ENCODE measurements around the gene EDDM13.

The EDDM13 gene

DNA sequence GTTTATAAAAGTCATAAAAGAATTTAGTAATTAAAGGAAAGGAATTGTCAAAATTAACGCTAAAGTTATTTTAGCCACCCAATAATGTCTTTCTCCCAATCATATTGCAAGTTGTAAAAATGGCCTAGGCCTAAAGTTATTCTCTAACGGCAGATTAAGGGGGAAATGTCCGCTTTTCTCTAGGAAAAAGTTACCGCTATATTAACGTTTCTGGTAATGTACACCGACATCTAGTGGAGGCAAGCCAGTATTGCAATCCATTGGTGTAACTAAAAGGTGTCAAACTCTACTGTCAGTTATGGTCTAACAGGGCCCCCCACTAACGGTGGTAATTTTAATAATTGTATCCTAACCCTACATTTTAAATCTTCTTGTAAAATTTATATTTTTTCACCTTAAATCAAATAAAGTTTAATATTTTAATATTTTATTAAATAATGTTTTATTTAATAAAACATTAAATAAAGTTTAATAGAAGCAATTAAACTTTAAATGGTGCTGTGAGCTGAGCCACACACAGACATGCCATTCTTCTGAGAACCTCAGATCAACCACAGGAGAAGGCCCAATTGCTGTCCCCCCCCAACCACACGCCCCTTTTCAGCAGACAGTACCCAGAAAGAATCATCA is 78.0 kb downstream of the EDDM13 start:
- H2BK5ac ChIP-seq (ENCODE audit: low read depth, low read length, poor library complexity, severe bottlenecking): no peak overlapping the region
- no peak overlapping the region for H2BK12ac ChIP-seq (ENCODE audit: low read length in 2 of 2)
- H3K27ac ChIP-seq (ENCODE audit: low read length, poor library complexity, severe bottlenecking): no peak overlapping the region
- no peak overlapping the region for H3K4ac ChIP-seq (ENCODE audit: low read depth in 1 of 2, low read length in 2 of 2)
- H3K36me3 ChIP-seq (ENCODE audit: control insufficient read depth in 1 of 2, insufficient read depth in 2 of 2, low read depth in 1 of 2, low read length in 2 of 2): no peaks in the 10 kb centered on the region
- no peak overlapping the region for H3K4me3 ChIP-seq (ENCODE audit: insufficient read depth in 1 of 2, low read depth in 1 of 2, low read length in 2 of 2)
- no peak overlapping the region for H2AK5ac ChIP-seq (ENCODE audit: low read length, severe bottlenecking)
- H4K91ac ChIP-seq (ENCODE audit: low read length): no peak overlapping the region
- H3K27me3 ChIP-seq (ENCODE audit: control insufficient read depth in 1 of 2, insufficient read depth in 1 of 2, low read length in 2 of 2): no peaks in the 10 kb centered on the region
- no peak overlapping the region for H3K14ac ChIP-seq (ENCODE audit: low read length in 2 of 2)
- H3K9ac ChIP-seq (ENCODE audit: low read length): peak overlapping the region; percentile 46
- WGBS: 11% methylated on average over 5 of the region's 8 CpGs
- no peaks in the 10 kb centered on the region for H3K79me1 ChIP-seq (replicated peaks; ENCODE audit: low read length, poor library complexity, severe bottlenecking)
- H2BK15ac ChIP-seq (ENCODE audit: low read depth, poor library complexity, severe bottlenecking): no peak overlapping the region
- H4K8ac ChIP-seq (ENCODE audit: low read length): no peak overlapping the region
- H2BK120ac ChIP-seq (ENCODE audit: low read depth, low read length): no peak overlapping the region
- peak; percentile 56 for DNase-seq
- H3K23ac ChIP-seq (ENCODE audit: low read length in 2 of 2): no peak overlapping the region
- H3K18ac ChIP-seq (ENCODE audit: low read depth in 1 of 2, low read length in 2 of 2): no peak overlapping the region
- no peaks in the 10 kb centered on the region for H3K4me1 ChIP-seq (ENCODE audit: control insufficient read depth, insufficient read depth, low read depth, low read length)
- H2AFZ ChIP-seq (ENCODE audit: low read depth, low read length): no peak overlapping the region
- H3K4me2 ChIP-seq (ENCODE audit: low read length, poor library complexity, severe bottlenecking): no peak overlapping the region
- H3K9me3 ChIP-seq (ENCODE audit: control insufficient read depth, low read length): no peaks in the 10 kb centered on the region

DNA sequence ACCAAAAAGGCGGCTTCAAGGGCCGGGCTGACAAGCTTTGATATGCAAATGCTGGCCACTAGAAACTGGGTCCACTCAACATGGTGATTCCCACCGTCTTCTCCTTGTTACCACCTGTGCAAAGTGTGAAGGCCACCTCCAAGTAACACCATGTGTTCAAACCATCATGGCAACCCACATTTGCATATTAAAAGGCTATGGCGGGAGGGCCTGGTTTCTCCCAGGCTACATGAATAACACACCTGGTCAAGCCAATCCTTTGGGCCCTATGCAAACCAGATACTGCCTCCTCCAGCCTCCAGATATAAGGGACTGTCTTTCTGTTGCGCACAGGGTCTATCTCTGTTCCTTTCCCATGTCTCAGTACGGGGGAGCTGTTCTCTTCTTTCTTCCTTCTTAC is 78.7 kb downstream of the EDDM13 start:
- WGBS: 71% methylated on average over 6 of the region's 6 CpGs
- no peak overlapping the region for H4K91ac ChIP-seq (ENCODE audit: low read length)
- no peak overlapping the region for H3K18ac ChIP-seq (ENCODE audit: low read depth in 1 of 2, low read length in 2 of 2)

DNA sequence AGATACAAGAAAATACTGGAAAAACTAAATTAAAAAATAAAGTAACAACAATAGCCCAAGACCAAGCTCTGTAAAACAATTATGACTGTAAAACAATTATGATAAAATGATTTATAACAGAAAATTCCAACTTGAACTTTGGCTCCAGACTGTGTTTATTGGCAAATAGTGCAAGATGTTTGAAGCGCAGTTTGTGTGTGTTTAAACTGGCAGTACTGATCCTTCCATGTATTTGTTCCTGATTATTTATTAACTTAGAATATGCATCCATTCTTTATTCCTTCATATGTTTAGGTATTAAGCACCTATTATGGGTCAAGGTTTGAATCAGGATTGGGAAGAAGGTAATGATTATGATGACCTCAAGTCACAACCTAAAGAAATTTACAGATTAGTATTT is 83.0 kb downstream of the EDDM13 start:
- no CpG with 5 or more reads among the region's 1 CpG for WGBS
- no peak overlapping the region for H3K9ac ChIP-seq (ENCODE audit: low read length)
- H3K4me1 ChIP-seq (ENCODE audit: control insufficient read depth, insufficient read depth, low read depth, low read length): no peaks in the 10 kb centered on the region
- H3K4me3 ChIP-seq (ENCODE audit: insufficient read depth in 1 of 2, low read depth in 1 of 2, low read length in 2 of 2): no peak overlapping the region
- H2BK120ac ChIP-seq (ENCODE audit: low read depth, low read length): no peak overlapping the region
- H3K27ac ChIP-seq (ENCODE audit: low read length, poor library complexity, severe bottlenecking): no peak overlapping the region
- no peak overlapping the region for H3K23ac ChIP-seq (ENCODE audit: low read length in 2 of 2)
- H3K4me2 ChIP-seq (ENCODE audit: low read length, poor library complexity, severe bottlenecking): no peak overlapping the region
- H2BK15ac ChIP-seq (ENCODE audit: low read depth, poor library complexity, severe bottlenecking): no peak overlapping the region
- no peak for DNase-seq
- no peak overlapping the region for H3K18ac ChIP-seq (ENCODE audit: low read depth in 1 of 2, low read length in 2 of 2)
- no peak overlapping the region for H4K8ac ChIP-seq (ENCODE audit: low read length)
- H3K79me1 ChIP-seq (replicated peaks; ENCODE audit: low read length, poor library complexity, severe bottlenecking): no peaks in the 10 kb centered on the region
- H2AK5ac ChIP-seq (ENCODE audit: low read length, severe bottlenecking): no peak overlapping the region
- no peaks in the 10 kb centered on the region for H3K36me3 ChIP-seq (ENCODE audit: control insufficient read depth in 1 of 2, insufficient read depth in 2 of 2, low read depth in 1 of 2, low read length in 2 of 2)
- H2AFZ ChIP-seq (ENCODE audit: low read depth, low read length): no peak overlapping the region
- peaks cover 17% of the 10 kb centered on the region for H3K9me3 ChIP-seq (ENCODE audit: control insufficient read depth, low read length)
- no peak overlapping the region for H2BK5ac ChIP-seq (ENCODE audit: low read depth, low read length, poor library complexity, severe bottlenecking)
- no peaks in the 10 kb centered on the region for H3K27me3 ChIP-seq (ENCODE audit: control insufficient read depth in 1 of 2, insufficient read depth in 1 of 2, low read length in 2 of 2)
- H3K4ac ChIP-seq (ENCODE audit: low read depth in 1 of 2, low read length in 2 of 2): no peak overlapping the region
- H3K14ac ChIP-seq (ENCODE audit: low read length in 2 of 2): no peak overlapping the region
- no peak overlapping the region for H4K91ac ChIP-seq (ENCODE audit: low read length)
- no peak overlapping the region for H2BK12ac ChIP-seq (ENCODE audit: low read length in 2 of 2)

More for the DNA sequence above, 78.7 kb downstream of the EDDM13 start:
- no peak overlapping the region for H2BK12ac ChIP-seq (ENCODE audit: low read length in 2 of 2)
- H3K9me3 ChIP-seq (ENCODE audit: control insufficient read depth, low read length): no peaks in the 10 kb centered on the region
- no peak overlapping the region for H2BK15ac ChIP-seq (ENCODE audit: low read depth, poor library complexity, severe bottlenecking)
- H3K9ac ChIP-seq (ENCODE audit: low read length): no peak overlapping the region
- H3K27me3 ChIP-seq (ENCODE audit: control insufficient read depth in 1 of 2, insufficient read depth in 1 of 2, low read length in 2 of 2): no peaks in the 10 kb centered on the region
- DNase-seq: no peak
- H3K4me1 ChIP-seq (ENCODE audit: control insufficient read depth, insufficient read depth, low read depth, low read length): no peaks in the 10 kb centered on the region
- H3K4ac ChIP-seq (ENCODE audit: low read depth in 1 of 2, low read length in 2 of 2): no peak overlapping the region
- H2AFZ ChIP-seq (ENCODE audit: low read depth, low read length): no peak overlapping the region
- no peak overlapping the region for H3K4me3 ChIP-seq (ENCODE audit: insufficient read depth in 1 of 2, low read depth in 1 of 2, low read length in 2 of 2)
- H3K23ac ChIP-seq (ENCODE audit: low read length in 2 of 2): no peak overlapping the region
- no peak overlapping the region for H2BK120ac ChIP-seq (ENCODE audit: low read depth, low read length)
- no peak overlapping the region for H2BK5ac ChIP-seq (ENCODE audit: low read depth, low read length, poor library complexity, severe bottlenecking)
- no peak overlapping the region for H3K27ac ChIP-seq (ENCODE audit: low read length, poor library complexity, severe bottlenecking)
- no peak overlapping the region for H4K8ac ChIP-seq (ENCODE audit: low read length)
- H3K14ac ChIP-seq (ENCODE audit: low read length in 2 of 2): no peak overlapping the region
- H3K79me1 ChIP-seq (replicated peaks; ENCODE audit: low read length, poor library complexity, severe bottlenecking): no peaks in the 10 kb centered on the region
- no peak overlapping the region for H2AK5ac ChIP-seq (ENCODE audit: low read length, severe bottlenecking)
- H3K4me2 ChIP-seq (ENCODE audit: low read length, poor library complexity, severe bottlenecking): no peak overlapping the region
- H3K36me3 ChIP-seq (ENCODE audit: control insufficient read depth in 1 of 2, insufficient read depth in 2 of 2, low read depth in 1 of 2, low read length in 2 of 2): no peaks in the 10 kb centered on the region

DNA sequence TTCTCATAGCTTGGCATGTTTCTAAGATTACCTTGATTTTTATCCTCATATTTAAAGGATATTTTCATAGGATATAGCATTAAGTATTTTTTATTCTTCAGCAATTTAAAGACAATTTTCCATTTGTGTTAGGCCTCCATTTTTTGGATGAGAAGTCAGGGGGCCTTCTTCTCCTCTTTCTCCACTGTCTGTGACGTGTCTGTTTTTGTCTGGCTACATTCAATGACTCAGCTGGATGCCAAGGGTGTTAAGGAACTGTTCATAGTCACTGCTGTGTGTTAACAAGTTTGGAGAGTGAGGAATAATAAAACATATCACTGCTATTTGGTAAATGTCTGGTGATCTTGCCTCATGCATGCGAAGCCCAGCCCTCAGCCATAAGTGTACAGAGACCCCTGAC is 84.4 kb downstream of the EDDM13 start:
- Histone ChIP-seq H2BK5ac (ENCODE audit: low read depth, low read length, poor library complexity, severe bottlenecking) (no peak overlapping the region), H3K14ac (ENCODE audit: low read length in 2 of 2) (no peak overlapping the region), H3K9ac (ENCODE audit: low read length) (no peak overlapping the region), H3K79me1 (replicated peaks; ENCODE audit: low read length, poor library complexity, severe bottlenecking) (no peaks in the 10 kb centered on the region), H2BK120ac (ENCODE audit: low read depth, low read length) (no peak overlapping the region), H3K4me2 (ENCODE audit: low read length, poor library complexity, severe bottlenecking) (no peak overlapping the region), H3K4me1 (ENCODE audit: control insufficient read depth, insufficient read depth, low read depth, low read length) (no peaks in the 10 kb centered on the region), H3K9me3 (ENCODE audit: control insufficient read depth, low read length) (peaks cover 26% of the 10 kb centered on the region), H3K4me3 (ENCODE audit: insufficient read depth in 1 of 2, low read depth in 1 of 2, low read length in 2 of 2) (no peak overlapping the region), H3K27ac (ENCODE audit: low read length, poor library complexity, severe bottlenecking) (no peak overlapping the region), H3K18ac (ENCODE audit: low read depth in 1 of 2, low read length in 2 of 2) (no peak overlapping the region), H3K27me3 (ENCODE audit: control insufficient read depth in 1 of 2, insufficient read depth in 1 of 2, low read length in 2 of 2) (no peaks in the 10 kb centered on the region), H3K4ac (ENCODE audit: low read depth in 1 of 2, low read length in 2 of 2) (no peak overlapping the region), H3K36me3 (ENCODE audit: control insufficient read depth in 1 of 2, insufficient read depth in 2 of 2, low read depth in 1 of 2, low read length in 2 of 2) (no peaks in the 10 kb centered on the region), H2BK12ac (ENCODE audit: low read length in 2 of 2) (no peak overlapping the region), H4K8ac (ENCODE audit: low read length) (no peak overlapping the region), H2BK15ac (ENCODE audit: low read depth, poor library complexity, severe bottlenecking) (no peak overlapping the region), H3K23ac (ENCODE audit: low read length in 2 of 2) (no peak overlapping the region), H2AFZ (ENCODE audit: low read depth, low read length) (no peak overlapping the region), H2AK5ac (ENCODE audit: low read length, severe bottlenecking) (no peak overlapping the region), H4K91ac (ENCODE audit: low read length) (no peak overlapping the region)
- no peak for DNase-seq
- 39% methylated on average over 2 of the region's 2 CpGs for WGBS

Measured in mesenchymal stem cell (in vitro differentiated cells and primary cell).